ENCODE data around the gene FAM217B. TPM values are rescaled to one million over a fixed set of nuclear protein-coding genes. Genes with fewer than 3 reads are reported as not detected.

FAM217B gene
- total and polyA plus RNA-seq, 10 donors = 4.6 to 22.4 (median 17.9) TPM

DNA sequence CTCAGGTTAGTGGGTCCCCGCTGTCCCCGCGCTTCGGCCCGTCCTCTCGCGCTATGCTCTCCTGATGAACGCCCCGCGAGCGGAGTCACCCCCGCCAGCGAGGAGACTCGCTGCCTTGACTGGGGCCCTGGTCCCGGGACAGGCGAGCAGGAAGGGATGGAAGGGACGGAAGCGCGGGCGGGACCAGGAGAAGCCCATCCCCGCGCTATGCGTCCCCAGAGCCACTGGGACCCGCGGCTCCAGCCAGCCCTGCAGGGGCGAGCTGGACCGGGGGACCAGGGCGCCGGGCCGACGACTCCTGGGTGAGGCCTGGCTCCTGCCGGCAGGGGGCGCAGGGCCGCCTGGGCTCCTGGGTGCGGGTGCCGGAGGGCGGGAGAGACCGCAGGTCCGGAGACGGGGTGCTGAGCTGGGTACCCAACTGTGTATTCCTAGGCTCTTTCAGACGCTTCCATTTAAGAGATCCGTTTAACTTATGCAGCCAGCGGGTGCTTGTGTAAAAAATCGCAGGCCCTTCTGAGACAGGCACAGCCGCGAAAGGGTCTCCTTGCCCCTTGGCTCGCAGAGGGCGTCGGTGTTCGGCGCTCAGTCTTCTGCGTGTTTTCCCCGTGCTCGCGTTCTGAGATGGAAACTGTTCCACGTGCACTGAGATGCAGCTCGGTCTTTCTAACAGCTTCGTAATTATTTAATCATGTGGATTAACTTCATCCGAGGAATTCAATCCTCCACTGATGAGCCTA, 6.2 kb upstream of the FAM217B start:
- DNase-seq = peak; percentile 95
- Histone ChIP-seq H3K36me3 (no peaks in the 10 kb centered on the region), H3K27ac (peak overlapping the region in 7 of 8 donors; percentile 44 to 85 (median 76)), H3K4me1 (peaks cover 25 to 65% (median 46%) of the 10 kb centered on the region in 6 donors), H3K9me3 (no peaks in the 10 kb centered on the region), H3K4me3 (peak overlapping the region; percentile 52 to 73 (median 68)), H3K27me3 (replicated peaks in 1 of 7) (no peaks in the 10 kb centered on the region)
- 7 to 25% (median 9%) methylated on average over 35 to 59 of the region's 59 CpGs for WGBS, 5 donors
- intact Hi-C loops (cut with DNase I; ENCODE audit: low total_unique reads) = no loop called here
- TF ChIP-seq, protein P1, sequence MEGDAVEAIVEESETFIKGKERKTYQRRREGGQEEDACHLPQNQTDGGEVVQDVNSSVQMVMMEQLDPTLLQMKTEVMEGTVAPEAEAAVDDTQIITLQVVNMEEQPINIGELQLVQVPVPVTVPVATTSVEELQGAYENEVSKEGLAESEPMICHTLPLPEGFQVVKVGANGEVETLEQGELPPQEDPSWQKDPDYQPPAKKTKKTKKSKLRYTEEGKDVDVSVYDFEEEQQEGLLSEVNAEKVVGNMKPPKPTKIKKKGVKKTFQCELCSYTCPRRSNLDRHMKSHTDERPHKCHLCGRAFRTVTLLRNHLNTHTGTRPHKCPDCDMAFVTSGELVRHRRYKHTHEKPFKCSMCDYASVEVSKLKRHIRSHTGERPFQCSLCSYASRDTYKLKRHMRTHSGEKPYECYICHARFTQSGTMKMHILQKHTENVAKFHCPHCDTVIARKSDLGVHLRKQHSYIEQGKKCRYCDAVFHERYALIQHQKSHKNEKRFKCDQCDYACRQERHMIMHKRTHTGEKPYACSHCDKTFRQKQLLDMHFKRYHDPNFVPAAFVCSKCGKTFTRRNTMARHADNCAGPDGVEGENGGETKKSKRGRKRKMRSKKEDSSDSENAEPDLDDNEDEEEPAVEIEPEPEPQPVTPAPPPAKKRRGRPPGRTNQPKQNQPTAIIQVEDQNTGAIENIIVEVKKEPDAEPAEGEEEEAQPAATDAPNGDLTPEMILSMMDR (IDR thresholded peaks at IDR 0.05 in 8 of 11, conservative IDR thresholded peaks at IDR 0.05 in 3 of 11) = peak; percentile 69 to 98 (median 94)
- TF ChIP-seq POLR2A (IDR thresholded peaks at IDR 0.05) (no peak), POLR2AphosphoS5 (IDR thresholded peaks at IDR 0.05) (peak in 2 of 3 donors; percentile 58 to 81)

DNA sequence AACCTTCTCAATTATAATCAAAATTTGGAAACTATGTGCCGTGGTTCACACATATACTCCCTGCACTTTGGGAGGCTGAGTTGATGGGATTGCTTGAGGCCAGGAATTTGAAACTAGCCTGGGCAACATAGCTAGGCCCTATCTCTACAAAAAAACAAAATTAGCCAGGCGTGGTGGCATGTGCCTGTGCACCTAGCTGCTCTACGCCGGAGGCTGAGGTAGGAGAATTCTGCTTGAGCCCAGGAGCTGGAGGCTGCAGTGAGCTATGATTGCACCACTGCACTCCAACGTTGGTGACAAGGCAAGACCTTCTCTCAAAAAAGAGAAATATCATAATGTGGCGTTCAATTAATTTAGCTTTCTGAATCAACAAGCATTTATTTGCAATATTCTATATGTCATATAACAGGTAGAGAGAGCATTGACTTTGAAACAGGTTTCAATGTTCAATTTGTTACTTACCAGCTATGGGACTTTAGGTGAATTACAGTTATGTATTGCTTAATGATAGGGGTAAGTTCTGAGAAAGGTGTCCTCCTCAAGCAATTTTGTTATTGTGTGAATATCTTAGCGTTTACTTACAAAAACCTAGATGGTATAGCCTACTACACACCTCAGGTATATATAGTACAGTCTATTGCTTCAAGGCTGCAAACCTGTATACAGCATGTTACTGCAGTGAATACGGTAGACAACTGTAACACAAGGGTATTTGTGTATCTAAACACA, 4.6 kb upstream of the FAM217B start:
- Histone ChIP-seq H3K9me3 (no peaks in the 10 kb centered on the region), H3K27me3 (replicated peaks in 1 of 7) (no peaks in the 10 kb centered on the region), H3K36me3 (no peaks in the 10 kb centered on the region), H3K4me1 (peaks cover 28 to 70% (median 50%) of the 10 kb centered on the region in 6 donors), H3K4me3 (no peak overlapping the region), H3K27ac (no peak overlapping the region)
- DNase-seq = no peak
- TF ChIP-seq, protein P1 (IDR thresholded peaks at IDR 0.05 in 8 of 11, conservative IDR thresholded peaks at IDR 0.05 in 3 of 11) = no peak
- no peak for TF ChIP-seq POLR2AphosphoS5 (IDR thresholded peaks at IDR 0.05)
- no peak for TF ChIP-seq POLR2A (IDR thresholded peaks at IDR 0.05)
- 82 to 94% (median 88%) methylated on average over 8 of the region's 8 CpGs for WGBS, 5 donors
- intact Hi-C loops (cut with DNase I; ENCODE audit: low total_unique reads) = no loop called here

DNA sequence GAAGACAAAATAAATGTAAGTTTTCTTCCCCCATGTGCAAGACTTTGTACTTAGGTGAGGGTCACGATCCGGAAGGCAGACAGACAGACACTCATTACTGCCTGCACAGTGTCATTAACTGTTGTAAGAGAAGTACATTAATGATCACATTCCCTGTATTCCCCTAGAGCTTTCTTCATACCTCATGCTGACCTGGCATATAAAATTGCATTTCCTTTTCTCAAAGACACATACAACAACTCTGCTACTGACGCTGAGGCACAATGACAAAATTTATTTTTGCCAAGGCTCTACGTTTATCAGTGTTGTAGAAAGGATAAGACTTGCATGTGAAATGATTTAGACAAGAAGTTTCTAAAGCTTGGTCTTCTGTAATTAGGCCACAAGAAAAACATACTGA, 3.8 kb upstream of the FAM217B start:
- intact Hi-C loops (cut with DNase I; ENCODE audit: low total_unique reads) = no loop called here
- Histone ChIP-seq H3K4me3 (no peak overlapping the region), H3K27ac (peak overlapping the region in 2 of 8 donors; percentile 97 to 99), H3K4me1 (peaks cover 33 to 77% (median 56%) of the 10 kb centered on the region in 6 donors), H3K9me3 (no peaks in the 10 kb centered on the region), H3K36me3 (no peaks in the 10 kb centered on the region), H3K27me3 (replicated peaks in 1 of 7) (no peaks in the 10 kb centered on the region)
- DNase-seq = no peak
- WGBS, 5 donors = 54 to 85% (median 74%) methylated on average over 4 of the region's 4 CpGs
- TF ChIP-seq, protein P1 (IDR thresholded peaks at IDR 0.05 in 8 of 11, conservative IDR thresholded peaks at IDR 0.05 in 3 of 11) = no peak
- no peak for TF ChIP-seq POLR2AphosphoS5 (IDR thresholded peaks at IDR 0.05)
- TF ChIP-seq POLR2A (IDR thresholded peaks at IDR 0.05) = no peak

DNA sequence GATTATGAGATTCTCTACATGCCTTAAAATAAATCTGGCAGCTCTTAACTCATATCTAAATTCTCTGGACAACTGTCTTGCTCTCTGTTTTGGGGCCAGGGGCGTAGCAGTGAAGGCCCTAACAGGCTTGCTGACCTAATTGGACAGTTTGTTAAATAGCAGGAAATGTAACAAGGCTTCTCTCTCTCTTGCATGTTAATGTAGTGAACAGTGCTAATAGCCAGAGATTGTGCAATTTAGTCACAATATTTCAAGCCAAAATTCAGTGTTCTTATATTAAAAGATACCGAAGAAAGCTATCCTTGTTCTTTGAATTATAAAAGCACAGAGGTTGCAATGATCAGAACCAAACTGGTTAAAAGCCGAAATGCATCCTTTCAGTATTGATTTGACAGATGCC, 3.0 kb upstream of the FAM217B start:
- TF ChIP-seq POLR2AphosphoS5 (IDR thresholded peaks at IDR 0.05) (no peak), POLR2A (IDR thresholded peaks at IDR 0.05) (no peak)
- TF ChIP-seq, protein P1 (IDR thresholded peaks at IDR 0.05 in 8 of 11, conservative IDR thresholded peaks at IDR 0.05 in 3 of 11) = no peak
- no peaks in the 10 kb centered on the region for H3K27me3 ChIP-seq (replicated peaks in 1 of 7)
- H3K9me3 ChIP-seq = no peaks in the 10 kb centered on the region
- peaks cover 0 to 3% (median 0%) of the 10 kb centered on the region in 6 donors for H3K36me3 ChIP-seq
- no peak for DNase-seq
- peak overlapping the region in 2 of 8 donors; percentile 1 to 5 for H3K4me3 ChIP-seq
- H3K27ac ChIP-seq = peak overlapping the region in 2 of 8 donors; percentile 97 to 99
- intact Hi-C loops (cut with DNase I; ENCODE audit: low total_unique reads) = no loop called here
- WGBS, 5 donors = 53 to 81% (median 65%) methylated on average over 3 of the region's 3 CpGs
- peaks cover 37 to 84% (median 63%) of the 10 kb centered on the region in 6 donors for H3K4me1 ChIP-seq
